ENCODE data around the gene ZBTB20. TPM values are rescaled to one million over a fixed set of nuclear protein-coding genes. Genes with fewer than 3 reads are reported as not detected.

ZBTB20 gene
- polyA plus RNA-seq, 3 donors: 1.3 to 3.2 (median 2.0) TPM

DNA sequence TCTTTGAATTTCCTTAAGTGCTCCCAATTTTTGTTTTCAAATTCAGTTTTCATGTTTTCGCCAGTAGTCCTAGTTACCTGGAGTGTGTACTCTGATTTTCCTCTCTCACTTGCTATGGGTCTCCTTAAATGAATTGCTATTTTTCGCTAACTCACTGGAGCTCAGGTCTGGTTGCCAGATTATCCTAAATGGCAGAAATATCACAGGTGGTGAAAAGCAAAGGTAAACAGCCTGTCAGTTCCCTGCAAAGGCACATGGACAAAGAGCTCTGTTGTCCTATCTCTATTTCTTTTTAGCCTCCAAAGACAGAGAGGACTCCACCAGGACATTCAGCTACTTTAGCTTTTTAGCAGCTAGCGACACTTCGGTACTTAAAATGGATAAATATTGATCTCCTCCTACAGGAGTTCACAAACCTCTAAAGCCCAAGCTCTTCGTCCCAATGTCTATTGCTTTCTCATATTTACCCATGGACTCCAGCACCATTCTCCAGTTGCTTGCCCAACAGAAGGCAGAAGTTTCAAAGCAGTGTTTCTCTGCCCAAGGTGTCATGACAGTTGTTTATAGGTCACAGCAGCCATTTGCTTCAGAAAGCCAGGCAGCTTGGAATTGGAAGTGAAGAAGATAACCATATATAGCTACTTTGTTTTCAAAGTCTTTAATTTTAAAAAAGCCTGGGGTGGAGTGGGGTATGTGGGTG, 12.3 kb downstream of the ZBTB20 start:
- Histone ChIP-seq H3K4me1 (ENCODE audit: control insufficient read depth in 1 of 2, insufficient read depth in 2 of 2, low read length in 2 of 2) (no peaks in the 10 kb centered on the region), H2AFZ (ENCODE audit: insufficient read depth, low read depth, low read length, poor library complexity, severe bottlenecking) (no peak overlapping the region), H3K9ac (ENCODE audit: insufficient read depth, low read length, poor library complexity, severe bottlenecking) (no peak overlapping the region), H3K79me2 (ENCODE audit: insufficient read depth, low read length) (no peaks in the 10 kb centered on the region), H3K27me3 (ENCODE audit: control insufficient read depth in 2 of 2, insufficient read depth in 2 of 2, low read length in 2 of 2) (no peaks in the 10 kb centered on the region), H4K20me1 (ENCODE audit: insufficient read depth, low read length) (no peaks in the 10 kb centered on the region), H3K9me3 (replicated peaks in 1 of 2; ENCODE audit: control insufficient read depth in 1 of 2, insufficient read depth in 1 of 2, low read length in 2 of 2) (no peaks in the 10 kb centered on the region), H3K4me3 (replicated peaks in 1 of 3; ENCODE audit: low read depth in 2 of 3, low read length in 3 of 3) (no peak overlapping the region), H3K4me2 (replicated peaks; ENCODE audit: extremely low read depth, low read length, poor library complexity, severe bottlenecking) (no peak overlapping the region), H3K36me3 (replicated peaks in 1 of 2; ENCODE audit: control insufficient read depth in 1 of 2, insufficient read depth in 2 of 2, low read length in 2 of 2) (no peaks in the 10 kb centered on the region), H3K27ac (ENCODE audit: low read depth in 1 of 2, low read length in 2 of 2) (no peak overlapping the region)
- H3K9me3 Mint-ChIP-seq: peaks cover 0 to 3% (median 0%) of the 10 kb centered on the region in 7 donors
- no peak overlapping the region for H3K27ac Mint-ChIP-seq
- no peak overlapping the region for H3K4me3 Mint-ChIP-seq
- no peak for DNase-seq
- peaks cover 0 to 2% (median 0%) of the 10 kb centered on the region in 3 donors for H3K27me3 Mint-ChIP-seq (ENCODE audit: low read depth in 3 of 3)
- no peaks in the 10 kb centered on the region for H3K4me1 Mint-ChIP-seq
- H3K36me3 Mint-ChIP-seq: no peaks in the 10 kb centered on the region
- WGBS (ENCODE audit: insufficient coverage): 95% methylated on average over 3 of the region's 5 CpGs
- intact Hi-C loops (cut with micrococcal nuclease): no loop called here
- TF ChIP-seq CTCF (IDR thresholded peaks at IDR 0.05): no peak

DNA sequence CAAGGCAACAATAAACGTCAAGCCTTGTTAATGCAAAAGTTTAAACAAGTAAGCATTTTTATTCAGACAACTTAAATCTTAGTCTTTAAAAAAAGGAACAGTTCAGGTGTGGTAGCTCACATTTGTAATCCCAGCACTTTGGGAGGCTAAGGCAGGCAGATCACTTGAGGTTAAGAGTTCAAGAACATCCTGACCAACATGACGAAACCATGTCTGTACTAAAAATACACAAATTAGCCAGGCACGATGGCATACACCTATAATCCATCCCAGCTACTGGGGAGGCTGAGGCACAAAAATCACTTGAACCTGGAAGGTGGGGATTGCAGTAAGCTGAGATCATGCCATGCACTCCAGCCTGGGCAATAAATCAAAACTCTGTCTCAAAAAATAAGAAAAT, 19.9 kb downstream of the ZBTB20 start:
- no peaks in the 10 kb centered on the region for H3K36me3 Mint-ChIP-seq
- Histone ChIP-seq H3K36me3 (replicated peaks in 1 of 2; ENCODE audit: control insufficient read depth in 1 of 2, insufficient read depth in 2 of 2, low read length in 2 of 2) (no peaks in the 10 kb centered on the region), H3K4me1 (ENCODE audit: control insufficient read depth in 1 of 2, insufficient read depth in 2 of 2, low read length in 2 of 2) (no peaks in the 10 kb centered on the region), H3K27me3 (ENCODE audit: control insufficient read depth in 2 of 2, insufficient read depth in 2 of 2, low read length in 2 of 2) (no peaks in the 10 kb centered on the region), H4K20me1 (ENCODE audit: insufficient read depth, low read length) (no peaks in the 10 kb centered on the region), H3K27ac (ENCODE audit: low read depth in 1 of 2, low read length in 2 of 2) (no peak overlapping the region), H3K9me3 (replicated peaks in 1 of 2; ENCODE audit: control insufficient read depth in 1 of 2, insufficient read depth in 1 of 2, low read length in 2 of 2) (no peaks in the 10 kb centered on the region), H2AFZ (ENCODE audit: insufficient read depth, low read depth, low read length, poor library complexity, severe bottlenecking) (no peak overlapping the region), H3K4me3 (replicated peaks in 1 of 3; ENCODE audit: low read depth in 2 of 3, low read length in 3 of 3) (no peak overlapping the region), H3K4me2 (replicated peaks; ENCODE audit: extremely low read depth, low read length, poor library complexity, severe bottlenecking) (no peak overlapping the region), H3K9ac (ENCODE audit: insufficient read depth, low read length, poor library complexity, severe bottlenecking) (no peak overlapping the region), H3K79me2 (ENCODE audit: insufficient read depth, low read length) (no peaks in the 10 kb centered on the region)
- H3K4me1 Mint-ChIP-seq: no peaks in the 10 kb centered on the region
- H3K27ac Mint-ChIP-seq: no peak overlapping the region
- H3K4me3 Mint-ChIP-seq: no peak overlapping the region
- TF ChIP-seq CTCF (IDR thresholded peaks at IDR 0.05): no peak
- intact Hi-C loops (cut with micrococcal nuclease): no loop called here
- no peaks in the 10 kb centered on the region for H3K27me3 Mint-ChIP-seq (ENCODE audit: low read depth in 3 of 3)
- DNase-seq: no peak
- no CpG with 5 or more reads among the region's 3 CpGs for WGBS (ENCODE audit: insufficient coverage)
- no peaks in the 10 kb centered on the region for H3K9me3 Mint-ChIP-seq

Data from CD14-positive monocyte (primary cell).